Left kidney (tissue), 2 donors: ENCODE data around the gene LAMB1. TPM values are rescaled to one million over a fixed set of nuclear protein-coding genes. Genes with fewer than 3 reads are reported as not detected.

Source experiments
- DNase-seq: peaks from one replicate; pipeline ENCODE4 v3.0.0-alpha.2; 2013
- polyA plus RNA-seq: library from polyadenylated mRNA; unstranded; fragments of 120-200 nt; gene quantifications from one replicate; pipeline ENCODE4 v1.2.1, GENCODE V29; 2013; ENCODE audit not compliant: insufficient read length

LAMB1 gene
- polyA plus RNA-seq, 1 donor = 826 TPM

GRCh38 chr7:108020585-108020984 is 17.6 kb upstream of the LAMB1 start:
- no peak for DNase-seq

- DNase-seq = no peak
These were observed 15.7 kb upstream of the LAMB1 start for GRCh38 chr7:108018668-108019067.

GRCh38 chr7:108017776-108018151 is 14.8 kb upstream of the LAMB1 start:
- DNase-seq = no peak

- no peak for DNase-seq
These were observed 14.1 kb upstream of the LAMB1 start for GRCh38 chr7:108016841-108017775.

- no peak for DNase-seq
These were observed 12.8 kb upstream of the LAMB1 start for GRCh38 chr7:108015740-108016139.

GRCh38 chr7:108014747-108015682 is 12.1 kb upstream of the LAMB1 start:
- no peak for DNase-seq

GRCh38 chr7:108014215-108014614 is 11.3 kb upstream of the LAMB1 start:
- no peak for DNase-seq

- DNase-seq = no peak
These were observed 9.8 kb upstream of the LAMB1 start for GRCh38 chr7:108012499-108013430.

- DNase-seq = no peak
These were observed 7.4 kb upstream of the LAMB1 start for GRCh38 chr7:108010377-108010776.

- no peak for DNase-seq
These were observed 6.9 kb upstream of the LAMB1 start for GRCh38 chr7:108009873-108010272.

- no peak for DNase-seq
These were observed 5.9 kb upstream of the LAMB1 start for GRCh38 chr7:108008827-108009226.

GRCh38 chr7:108008240-108008639 is 5.3 kb upstream of the LAMB1 start:
- no peak for DNase-seq

GRCh38 chr7:108007762-108008161 is 4.8 kb upstream of the LAMB1 start:
- no peak for DNase-seq

- DNase-seq = no peak
These were observed 4.3 kb upstream of the LAMB1 start for GRCh38 chr7:108007261-108007660.

GRCh38 chr7:108004220-108005142 is 1.5 kb upstream of the LAMB1 start:
- peak; percentile 73 for DNase-seq

GRCh38 chr7:108003599-108003935 is 606 bp upstream of the LAMB1 start:
- DNase-seq = no peak

- no peak for DNase-seq
These were observed 916 bp downstream of the LAMB1 start for GRCh38 chr7:108001764-108002725.

- DNase-seq = no peak
These were observed 1.8 kb downstream of the LAMB1 start for GRCh38 chr7:108000875-108001763.
